ENCODE results near the gene SETBP1.

Gene SETBP1

GRCh38 chr18:44882163-44882868 is 201.6 kb downstream of the SETBP1 start:
- no peak for FAIRE-seq

- no peak for FAIRE-seq
Measured at GRCh38 chr18:44883671-44884070, 203.0 kb downstream of the SETBP1 start.

- no peak for FAIRE-seq
Measured at GRCh38 chr18:44884431-44884830, 203.7 kb downstream of the SETBP1 start.

- no peak for FAIRE-seq
Measured at GRCh38 chr18:44885507-44885906, 204.8 kb downstream of the SETBP1 start.

- FAIRE-seq, result no peak
Measured at GRCh38 chr18:44887227-44887631, 206.5 kb downstream of the SETBP1 start.

GRCh38 chr18:44889111-44889510 is 208.4 kb downstream of the SETBP1 start:
- no peak for FAIRE-seq

GRCh38 chr18:44893045-44893706 is 212.5 kb downstream of the SETBP1 start:
- no peak for FAIRE-seq

GRCh38 chr18:44893966-44894365 is 213.3 kb downstream of the SETBP1 start:
- FAIRE-seq, result no peak

GRCh38 chr18:44895176-44895798 is 214.6 kb downstream of the SETBP1 start:
- no peak for FAIRE-seq

GRCh38 chr18:44896846-44897245 is 216.2 kb downstream of the SETBP1 start:
- FAIRE-seq, result no peak

GRCh38 chr18:44897411-44897810 is 216.7 kb downstream of the SETBP1 start:
- no peak for FAIRE-seq

- no peak for FAIRE-seq
Measured at GRCh38 chr18:44897816-44898215, 217.1 kb downstream of the SETBP1 start.

GRCh38 chr18:44898498-44898897 is 217.8 kb downstream of the SETBP1 start:
- FAIRE-seq, result no peak

GRCh38 chr18:44899832-44900231 is 219.1 kb downstream of the SETBP1 start:
- no peak for FAIRE-seq

- no peak for FAIRE-seq
Measured at GRCh38 chr18:44900627-44901026, 219.9 kb downstream of the SETBP1 start.

- FAIRE-seq, result no peak
Measured at GRCh38 chr18:44901283-44901682, 220.6 kb downstream of the SETBP1 start.

GRCh38 chr18:44903327-44903726 is 222.6 kb downstream of the SETBP1 start:
- no peak for FAIRE-seq

GRCh38 chr18:44904768-44905167 is 224.1 kb downstream of the SETBP1 start:
- FAIRE-seq, result no peak

- FAIRE-seq, result no peak
Measured at GRCh38 chr18:44909191-44909719, 228.6 kb downstream of the SETBP1 start.

GRCh38 chr18:44911260-44911659 is 230.6 kb downstream of the SETBP1 start:
- no peak for FAIRE-seq

- FAIRE-seq, result no peak
Measured at GRCh38 chr18:44911773-44912172, 231.1 kb downstream of the SETBP1 start.

- no peak for FAIRE-seq
Measured at GRCh38 chr18:44912740-44913478, 232.2 kb downstream of the SETBP1 start.

- no peak for FAIRE-seq
Measured at GRCh38 chr18:44914028-44914427, 233.3 kb downstream of the SETBP1 start.
